ENCODE results near the gene MCHR2.

DNA sequence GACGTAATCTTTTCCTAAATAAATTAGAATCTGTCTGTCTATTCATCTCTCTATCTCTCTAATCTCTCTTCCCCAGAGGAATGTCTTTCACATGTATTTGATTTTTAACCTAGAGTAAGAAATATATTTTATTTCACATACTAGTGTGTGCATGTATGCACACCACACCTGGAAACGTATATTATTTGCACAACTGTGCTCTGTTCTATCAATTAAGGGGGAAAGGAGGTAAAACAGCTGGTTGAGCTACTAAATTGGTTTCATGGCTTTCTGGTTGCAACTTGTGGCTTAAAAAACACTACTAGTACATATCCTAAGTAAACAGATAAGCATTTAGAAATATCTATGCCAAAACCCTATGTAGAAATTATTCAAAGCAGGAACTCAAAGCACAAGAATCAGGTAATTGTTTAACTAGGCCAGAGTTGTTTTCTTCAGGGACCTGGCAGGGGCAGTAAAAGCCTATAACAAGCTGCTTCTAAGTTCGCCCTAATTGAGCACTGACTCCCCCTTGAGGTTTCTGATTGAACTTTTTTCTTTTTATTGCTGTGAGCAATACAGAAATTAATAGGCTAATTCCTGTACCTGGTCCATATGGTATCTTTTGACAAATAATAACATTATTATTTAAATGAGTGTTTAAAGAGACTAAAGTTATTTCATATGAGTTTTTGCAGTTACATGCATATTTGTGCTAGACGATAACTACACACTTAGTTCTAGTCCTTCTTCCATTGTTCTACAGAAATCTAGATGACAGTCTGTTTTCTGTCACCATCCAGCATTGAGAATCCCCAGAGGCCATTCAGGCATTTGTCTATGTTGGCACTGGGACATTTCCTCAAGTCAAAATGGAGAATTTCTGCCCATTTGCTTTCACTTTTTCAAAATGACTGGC is 88.6 kb downstream of the MCHR2 start:
- TF ChIP-seq POLR2AphosphoS5 (IDR thresholded peaks at IDR 0.05; ENCODE audit: low read depth, low read length) (no peak), POLR2A (IDR thresholded peaks at IDR 0.05; ENCODE audit: low read depth, low read length) (no peak)
